ENCODE measurements around the gene LRMDA. TPM values are rescaled to one million over a fixed set of nuclear protein-coding genes. Genes with fewer than 3 reads are reported as not detected.
"Not testable (repeated sequence)": the region's sequence is repeated elsewhere in the genome, so short reads cannot be mapped to it uniquely, and the experiment has no call there.

LRMDA gene
- total RNA-seq, 1 experiment from 2014 or later = not detected

GRCh38 chr10:76481178-76481577 is 1049.8 kb downstream of the LRMDA start:
- DNase-seq (ENCODE audit: low read depth) = no peak

- no peak for DNase-seq (ENCODE audit: low read depth)
Observed at GRCh38 chr10:76487582-76487981, 1056.2 kb downstream of the LRMDA start.

- no peak for DNase-seq (ENCODE audit: low read depth)
Observed at GRCh38 chr10:76488602-76489001, 1057.2 kb downstream of the LRMDA start.

- no peak for DNase-seq (ENCODE audit: low read depth)
Observed at GRCh38 chr10:76491216-76491615, 1059.8 kb downstream of the LRMDA start.

- peak; percentile 43 for DNase-seq (ENCODE audit: low read depth)
Observed at GRCh38 chr10:76492026-76492425, 1060.6 kb downstream of the LRMDA start.

- no peak for DNase-seq (ENCODE audit: low read depth)
Observed at GRCh38 chr10:76492678-76493472, 1061.5 kb downstream of the LRMDA start.

GRCh38 chr10:76497666-76498065 is 1066.2 kb downstream of the LRMDA start:
- no peak for DNase-seq (ENCODE audit: low read depth)

- no peak for DNase-seq (ENCODE audit: low read depth)
Observed at GRCh38 chr10:76504823-76505222, 1073.4 kb downstream of the LRMDA start.

GRCh38 chr10:76509446-76509845 is 1078.0 kb downstream of the LRMDA start:
- no peak for DNase-seq (ENCODE audit: low read depth)

- DNase-seq (ENCODE audit: low read depth) = no peak
Observed at GRCh38 chr10:76514321-76514720, 1082.9 kb downstream of the LRMDA start.

- DNase-seq (ENCODE audit: low read depth) = no peak
Observed at GRCh38 chr10:76514869-76515268, 1083.4 kb downstream of the LRMDA start.

GRCh38 chr10:76522547-76522946 is 1091.1 kb downstream of the LRMDA start:
- DNase-seq (ENCODE audit: low read depth) = no peak

GRCh38 chr10:76523246-76523645 is 1091.8 kb downstream of the LRMDA start:
- no peak for DNase-seq (ENCODE audit: low read depth)

- no peak for DNase-seq (ENCODE audit: low read depth)
Observed at GRCh38 chr10:76523791-76524351, 1092.4 kb downstream of the LRMDA start.

GRCh38 chr10:76526833-76527232 is 1095.4 kb downstream of the LRMDA start:
- DNase-seq (ENCODE audit: low read depth) = not testable (repeated sequence)

GRCh38 chr10:76540331-76540730 is 1108.9 kb downstream of the LRMDA start:
- no peak for DNase-seq (ENCODE audit: low read depth)

- DNase-seq (ENCODE audit: low read depth) = no peak
Observed at GRCh38 chr10:76540786-76541185, 1109.4 kb downstream of the LRMDA start.

GRCh38 chr10:76541852-76542251 is 1110.4 kb downstream of the LRMDA start:
- no peak for DNase-seq (ENCODE audit: low read depth)

GRCh38 chr10:76542307-76542930 is 1111.0 kb downstream of the LRMDA start:
- no peak for DNase-seq (ENCODE audit: low read depth)

GRCh38 chr10:76543655-76544054 is 1112.2 kb downstream of the LRMDA start:
- DNase-seq (ENCODE audit: low read depth) = peak; percentile 18

- no peak for DNase-seq (ENCODE audit: low read depth)
Observed at GRCh38 chr10:76544789-76545188, 1113.4 kb downstream of the LRMDA start.

GRCh38 chr10:76546411-76546810 is 1115.0 kb downstream of the LRMDA start:
- DNase-seq (ENCODE audit: low read depth) = no peak

GRCh38 chr10:76547352-76547972 is 1116.0 kb downstream of the LRMDA start:
- peak; percentile 68 for DNase-seq (ENCODE audit: low read depth)

Data from Daoy (cell line).